TTC549 (cell line): ENCODE measurements around the gene ENHO.
"Not testable (repeated sequence)": the region's sequence is repeated elsewhere in the genome, so short reads cannot be mapped to it uniquely, and the experiment has no call there.

Source experiments
- FAIRE-seq: peaks from 2 replicates; lab custom pipeline; 2012; peaks lifted over from hg19 to GRCh38; lab: Jason Lieb, UNC

Gene ENHO

DNA sequence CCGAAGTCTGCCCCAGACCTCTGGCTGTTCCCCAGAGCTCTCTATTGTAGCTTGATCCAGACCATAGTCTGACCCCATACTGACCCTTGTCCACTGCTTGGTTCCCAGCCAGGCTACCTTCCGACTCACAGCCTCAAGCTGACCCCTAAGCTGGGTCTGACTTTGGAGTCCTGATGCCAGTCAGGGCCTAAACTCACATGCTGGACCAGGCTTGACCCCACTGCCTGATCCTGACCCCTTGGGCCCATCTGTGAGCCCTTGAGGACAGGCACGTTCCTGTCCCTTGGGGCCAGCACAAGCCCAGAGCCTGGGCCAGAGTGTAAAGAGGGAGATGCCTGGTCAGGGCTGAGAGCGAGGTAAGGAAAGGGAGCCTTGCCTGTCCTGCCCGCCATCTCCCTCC lies 32.7 kb upstream of the ENHO start:
- FAIRE-seq: no peak

DNA sequence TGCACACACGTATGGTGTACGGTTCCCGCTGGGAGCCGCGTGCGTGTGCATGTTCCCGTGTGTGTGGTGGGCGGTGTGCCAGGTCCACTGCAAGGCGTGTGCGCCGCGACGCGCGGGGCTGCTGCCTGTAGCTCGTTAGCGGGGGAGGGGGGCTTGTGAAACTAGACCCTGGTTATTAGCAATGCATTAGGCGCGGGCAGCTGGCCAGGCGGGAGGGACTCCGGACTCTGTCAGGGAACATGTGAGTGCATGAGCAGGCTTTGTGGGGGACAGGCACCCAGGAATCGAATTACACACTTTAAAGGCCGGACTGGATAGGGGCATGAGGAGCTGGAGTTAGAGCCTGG lies 32.2 kb upstream of the ENHO start:
- no peak for FAIRE-seq

DNA sequence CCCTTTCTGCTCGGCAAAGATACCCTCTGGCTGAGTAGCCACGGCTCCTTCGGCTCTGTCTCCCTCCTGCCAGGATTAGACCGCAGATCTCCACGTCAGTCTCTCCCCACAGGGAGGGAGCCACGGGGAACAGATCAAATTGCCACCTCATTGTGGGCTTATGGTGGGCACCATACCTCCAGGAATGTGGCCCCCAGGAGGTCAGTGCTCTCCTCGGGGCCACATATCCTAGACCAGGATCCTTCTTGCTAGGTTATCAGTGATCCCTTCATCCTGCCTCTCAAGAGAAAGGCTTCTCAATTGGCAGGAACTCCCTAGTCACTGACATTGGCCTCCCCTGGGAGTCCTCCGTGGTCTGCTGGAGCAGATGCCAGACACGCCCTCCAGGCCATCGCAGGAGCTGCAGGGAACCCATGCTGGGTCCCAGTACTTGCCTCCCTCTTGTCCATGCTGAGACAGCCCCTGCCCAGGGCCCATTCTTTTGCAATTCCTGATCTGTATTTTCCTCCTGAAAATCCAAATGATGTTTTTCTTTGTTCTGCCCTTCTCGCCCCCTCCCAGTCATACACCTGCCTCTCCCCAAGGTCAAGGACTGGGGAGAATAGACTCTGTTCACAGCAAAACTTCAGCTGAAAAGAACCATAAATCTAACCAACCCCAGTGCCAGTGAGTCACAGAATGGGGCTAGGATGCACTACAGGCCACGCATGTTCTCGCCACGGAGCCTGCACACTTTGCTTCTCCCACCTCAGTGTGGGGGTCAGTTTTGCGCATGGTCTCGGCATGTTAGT lies 31.6 kb upstream of the ENHO start:
- no peak for FAIRE-seq

DNA sequence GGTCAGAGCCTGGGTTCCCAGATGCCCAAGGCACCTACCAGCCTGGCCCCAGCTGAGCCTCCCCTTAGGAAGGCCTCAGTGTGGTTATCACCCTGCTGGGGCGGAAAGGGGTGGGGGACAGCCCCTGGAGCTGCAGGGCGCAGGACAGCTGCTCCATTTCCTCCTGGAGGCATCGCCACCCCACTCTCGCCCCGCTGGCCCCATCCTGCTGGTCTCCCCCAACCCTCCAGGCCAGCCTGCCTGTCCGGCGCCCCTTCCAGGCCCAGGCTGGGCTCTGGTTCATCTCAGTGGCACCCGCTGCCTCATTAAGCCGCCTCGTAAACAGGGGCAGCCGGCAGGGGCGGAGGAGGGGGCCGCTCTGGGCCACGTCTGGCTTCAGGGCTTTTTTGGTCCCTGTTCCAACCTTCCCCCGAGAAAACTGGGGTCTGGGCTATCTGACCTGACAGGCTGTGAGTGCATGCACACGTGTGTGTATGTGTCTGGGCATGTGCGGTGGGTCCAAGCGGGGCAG lies 30.8 kb upstream of the ENHO start:
- no peak for FAIRE-seq

DNA sequence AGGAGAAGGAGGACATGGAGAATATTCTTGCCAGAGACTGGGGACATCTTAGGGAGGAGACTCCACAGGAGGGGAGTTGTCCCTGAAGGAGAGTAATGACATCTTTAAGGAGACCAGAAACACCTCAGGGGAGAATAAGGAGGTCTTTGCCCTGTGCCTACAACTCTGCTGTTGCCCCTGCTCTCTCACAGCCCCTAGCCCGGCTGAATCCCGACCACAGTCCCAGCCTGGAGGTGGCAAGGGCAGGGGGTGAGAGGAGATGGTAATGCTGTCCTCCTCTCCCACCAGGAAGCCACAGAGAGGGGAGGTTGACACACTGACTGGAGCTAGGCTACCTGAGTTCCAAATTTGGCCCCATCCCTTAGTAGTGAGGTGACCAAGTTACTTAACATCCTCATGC lies 30.2 kb upstream of the ENHO start:
- FAIRE-seq: no peak

DNA sequence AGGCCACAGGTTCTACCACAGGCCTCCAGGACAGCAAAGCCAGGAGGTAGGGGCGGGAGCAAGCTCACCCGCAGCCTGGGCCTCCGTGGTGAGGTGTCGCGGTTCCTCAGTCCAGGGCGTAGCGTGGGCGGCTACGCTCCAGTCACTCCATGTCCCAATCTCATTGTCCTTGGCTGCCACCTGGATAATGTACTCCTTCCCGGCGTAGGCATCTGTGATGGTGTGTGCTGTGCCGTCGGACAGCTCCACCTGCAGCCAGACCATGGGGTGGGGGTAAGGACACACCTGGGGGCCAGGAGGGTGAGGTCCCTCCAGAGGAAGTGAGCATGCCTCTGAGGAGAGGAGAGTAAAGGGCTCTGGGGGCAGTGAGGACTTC lies 29.8 kb upstream of the ENHO start:
- FAIRE-seq: no peak

DNA sequence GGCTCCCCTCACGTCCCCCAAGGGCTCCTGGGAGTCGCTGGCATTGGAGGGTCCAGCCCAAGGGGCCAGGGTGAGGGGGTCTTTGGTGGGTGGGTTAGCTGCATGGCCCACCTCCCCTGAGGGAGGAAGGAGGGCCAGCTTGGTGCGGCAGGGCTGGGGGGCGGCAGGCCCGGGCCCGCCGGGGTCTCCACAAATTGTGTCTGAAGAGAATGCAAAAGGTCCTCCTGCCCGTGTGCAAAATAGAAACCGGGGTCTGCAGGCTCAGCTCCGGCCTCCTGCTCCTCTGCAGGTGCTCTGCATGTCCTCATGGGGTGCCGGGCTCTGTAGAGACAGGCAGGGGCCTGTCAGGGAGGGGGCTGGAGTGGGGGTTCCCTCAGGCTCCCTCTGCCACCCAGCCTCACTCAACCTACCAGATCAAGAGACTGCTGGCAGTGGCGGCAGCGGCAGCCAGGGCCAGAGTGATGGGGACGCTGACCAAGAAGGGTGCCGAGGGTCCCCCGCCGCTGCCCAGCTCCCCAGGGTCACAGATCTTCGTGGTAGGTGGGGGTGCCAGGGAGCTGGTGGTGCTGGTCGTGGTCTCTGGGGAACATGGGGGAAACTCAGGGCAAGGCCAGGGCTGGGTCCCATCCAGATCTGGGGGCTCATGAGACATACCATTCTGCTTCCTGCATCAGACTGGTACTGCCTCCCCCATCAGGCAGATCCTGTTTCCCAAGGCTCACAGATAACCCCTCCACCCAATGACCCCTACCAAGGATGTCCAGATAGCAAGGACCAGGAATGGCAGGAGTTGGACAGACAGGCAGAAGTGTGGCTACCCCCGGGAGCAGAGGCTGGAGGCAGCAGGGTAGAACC lies 29.2 kb upstream of the ENHO start:
- no peak for FAIRE-seq

DNA sequence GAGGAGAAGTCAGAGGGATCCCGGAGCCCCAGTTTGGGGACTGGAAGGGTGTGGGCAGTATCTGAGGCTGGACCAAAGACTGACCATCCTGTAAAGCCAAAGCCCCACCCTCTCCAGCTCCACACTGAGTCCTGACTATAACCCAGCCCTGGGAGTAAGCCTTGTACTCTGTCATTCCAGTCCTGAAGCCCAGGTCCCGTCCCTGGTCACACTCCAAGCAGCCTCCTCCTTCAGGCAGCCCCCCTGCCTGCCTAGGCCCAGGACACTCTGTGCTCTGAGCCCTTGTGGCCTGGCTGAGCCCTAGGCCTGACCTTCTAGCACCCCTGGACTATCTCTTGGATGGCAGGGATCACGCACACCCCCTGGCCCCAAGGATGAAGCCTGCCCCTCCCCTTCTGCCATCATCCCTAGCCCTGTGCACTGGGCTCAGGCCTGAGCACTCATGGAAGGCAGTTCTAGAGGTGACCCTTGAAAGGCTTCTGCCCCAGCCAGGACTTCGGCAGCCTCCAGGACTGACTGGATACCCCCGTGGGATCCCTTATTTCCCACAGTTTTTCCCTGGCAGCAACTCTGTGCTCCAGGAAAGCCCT lies 28.0 kb upstream of the ENHO start:
- FAIRE-seq: no peak

DNA sequence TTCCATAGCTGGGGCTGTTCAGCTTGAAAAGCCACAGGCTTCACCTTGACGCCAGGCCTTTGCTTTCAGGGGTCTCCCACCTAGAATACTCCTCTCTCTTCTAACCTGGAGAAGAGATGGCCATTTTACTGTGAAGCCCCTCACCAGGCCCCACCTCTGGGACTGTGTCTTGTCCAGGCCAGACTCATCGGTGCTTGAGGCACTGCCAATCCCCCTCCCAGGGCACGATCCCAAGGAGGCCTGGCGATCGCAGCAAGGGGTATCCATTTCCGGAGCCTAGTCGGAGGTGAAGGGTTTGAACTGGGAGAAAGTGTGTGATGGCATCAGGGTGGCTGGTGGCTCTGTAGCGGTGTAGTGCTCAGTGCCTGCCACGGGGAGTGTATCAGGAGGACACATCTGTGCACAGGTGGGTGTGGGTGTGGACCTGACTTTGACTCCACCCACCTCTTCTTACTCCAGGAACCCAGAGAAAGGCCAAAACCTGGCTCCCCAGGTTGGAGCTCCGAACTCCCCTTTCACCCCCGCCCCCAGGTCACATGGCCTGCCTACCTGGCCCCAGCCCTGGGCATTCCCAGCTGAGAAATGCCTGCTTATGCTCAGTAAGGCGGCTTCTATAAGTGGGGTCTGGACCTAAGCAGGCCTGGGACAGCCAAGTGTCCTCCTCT lies 27.4 kb upstream of the ENHO start:
- no peak for FAIRE-seq

DNA sequence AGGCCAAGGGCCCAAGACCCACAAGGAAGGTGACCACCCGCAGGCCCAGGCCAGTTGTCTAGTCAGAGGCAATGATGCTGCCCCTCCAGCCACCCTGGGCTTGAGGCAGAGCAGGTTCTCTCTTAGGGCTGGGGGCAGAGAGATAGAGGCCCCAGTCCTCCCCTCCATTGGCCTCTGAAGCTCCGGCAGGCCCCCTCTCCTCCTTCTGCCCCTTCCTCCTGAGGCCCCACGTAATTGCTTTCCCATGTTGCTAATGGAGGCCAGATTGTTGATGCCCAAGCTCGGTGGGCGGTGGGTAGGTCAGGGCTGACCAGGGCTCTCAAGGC lies 26.6 kb upstream of the ENHO start:
- FAIRE-seq: no peak

DNA sequence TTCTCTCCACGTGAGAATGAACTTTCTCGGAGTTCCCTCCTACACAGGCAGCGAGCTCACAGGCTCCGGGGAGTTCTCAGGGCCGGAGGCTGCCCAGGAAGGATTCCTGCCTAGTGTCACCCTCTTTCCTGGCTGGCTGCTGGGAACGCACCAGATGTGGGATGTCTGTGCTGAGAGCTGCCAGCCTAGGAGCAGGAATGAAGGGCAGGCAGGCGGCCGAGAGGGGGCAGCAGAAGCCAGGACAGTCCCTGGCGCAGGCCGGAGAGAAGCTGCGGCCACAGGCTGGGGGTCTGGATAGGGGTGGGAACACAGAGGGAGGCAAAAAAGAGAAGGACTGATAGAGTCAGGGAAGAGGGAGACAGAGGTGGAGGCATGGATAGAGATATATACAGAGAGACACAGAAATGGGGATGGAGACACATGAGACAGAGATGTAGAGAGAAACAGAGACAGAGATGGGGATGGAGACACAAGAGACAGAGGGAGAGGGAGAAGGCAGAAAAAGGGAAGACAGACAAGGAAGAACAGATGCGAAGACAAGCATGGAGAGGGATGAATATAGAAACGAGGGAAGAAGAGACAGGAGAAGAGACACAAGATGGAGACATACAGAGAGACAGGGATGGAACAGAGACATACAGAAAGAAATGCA lies 25.3 kb upstream of the ENHO start:
- FAIRE-seq: no peak

DNA sequence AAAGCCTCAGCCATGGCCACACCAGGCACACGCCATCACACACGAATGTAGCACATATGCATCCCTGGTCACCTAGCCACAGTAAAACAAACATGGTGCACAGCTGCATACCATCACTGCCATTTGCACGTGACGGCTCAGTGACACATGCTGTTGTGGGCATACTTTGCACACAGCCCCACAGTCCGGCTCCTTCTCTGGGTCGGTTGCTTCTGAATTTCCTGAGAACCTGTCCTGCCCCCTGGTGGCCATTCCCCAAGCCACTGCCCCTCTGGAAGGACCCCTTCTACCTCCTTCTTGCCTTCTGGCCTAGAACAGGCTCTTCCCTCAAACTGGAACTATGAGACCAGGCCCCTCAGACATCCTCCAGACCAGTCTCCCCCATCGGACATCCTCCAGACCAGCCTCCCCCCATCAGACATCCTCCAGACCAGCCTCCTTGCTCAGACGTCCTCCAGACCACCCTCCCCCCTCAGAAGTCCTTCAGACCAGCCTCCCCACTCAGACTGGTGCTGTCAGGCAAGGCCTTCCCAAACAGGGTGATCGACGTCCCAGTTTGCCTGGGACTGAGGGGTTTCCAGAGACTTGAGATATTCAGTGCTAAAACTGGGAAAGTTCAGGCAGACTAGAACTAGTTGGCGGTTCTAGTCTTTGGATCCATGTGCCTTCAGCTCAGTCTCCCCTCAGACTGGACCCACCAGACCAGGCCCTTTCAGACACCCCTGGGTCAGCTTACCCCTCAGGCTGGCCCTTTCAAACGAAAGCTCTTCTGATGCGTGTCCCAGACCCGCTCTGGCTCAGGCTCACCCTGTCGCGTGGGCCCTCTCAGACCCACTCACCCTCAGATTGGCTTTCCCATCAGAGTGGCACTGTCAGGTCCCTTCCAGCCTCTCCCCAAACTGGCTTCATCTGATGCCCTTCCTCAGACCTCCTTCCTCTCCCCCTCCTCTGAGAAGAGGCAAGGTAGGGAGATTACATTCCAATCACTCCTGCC lies 24.3 kb upstream of the ENHO start:
- FAIRE-seq: no peak

DNA sequence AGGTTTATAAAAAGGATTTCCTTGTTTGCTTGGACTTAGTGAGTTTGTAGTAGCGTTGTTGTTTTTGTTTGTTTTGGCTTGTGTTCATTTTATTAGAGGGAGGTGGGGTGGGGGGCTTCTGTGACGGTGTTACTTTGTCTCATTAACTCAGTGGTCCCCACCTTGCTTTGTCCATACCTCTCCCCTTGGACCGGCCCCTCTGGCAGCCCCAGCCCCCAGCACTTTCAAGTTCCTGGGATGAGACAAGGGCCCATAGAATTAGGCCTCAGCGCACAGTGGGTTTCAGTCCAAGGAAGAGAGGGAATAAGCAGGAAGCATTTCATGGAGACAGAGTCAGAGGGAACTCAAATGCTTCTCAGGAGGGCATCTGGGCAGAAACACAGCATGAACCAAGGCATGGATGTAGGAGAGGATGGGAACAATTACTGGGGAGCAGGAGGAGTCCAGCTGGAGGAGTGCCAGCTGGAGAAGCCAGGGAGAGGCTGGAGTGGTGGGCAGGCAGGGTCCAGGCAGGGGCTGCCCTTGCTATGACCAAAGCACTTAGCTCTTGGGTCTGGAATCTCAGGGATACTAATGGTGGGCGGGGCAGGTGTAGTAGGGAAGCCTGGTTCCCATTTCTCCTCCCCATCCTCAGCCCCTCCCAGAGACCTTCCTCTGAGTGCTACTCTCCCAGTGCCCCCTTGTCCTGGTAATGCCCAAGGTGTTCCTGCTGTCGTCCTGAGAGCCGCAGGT lies 23.5 kb upstream of the ENHO start:
- no peak for FAIRE-seq

DNA sequence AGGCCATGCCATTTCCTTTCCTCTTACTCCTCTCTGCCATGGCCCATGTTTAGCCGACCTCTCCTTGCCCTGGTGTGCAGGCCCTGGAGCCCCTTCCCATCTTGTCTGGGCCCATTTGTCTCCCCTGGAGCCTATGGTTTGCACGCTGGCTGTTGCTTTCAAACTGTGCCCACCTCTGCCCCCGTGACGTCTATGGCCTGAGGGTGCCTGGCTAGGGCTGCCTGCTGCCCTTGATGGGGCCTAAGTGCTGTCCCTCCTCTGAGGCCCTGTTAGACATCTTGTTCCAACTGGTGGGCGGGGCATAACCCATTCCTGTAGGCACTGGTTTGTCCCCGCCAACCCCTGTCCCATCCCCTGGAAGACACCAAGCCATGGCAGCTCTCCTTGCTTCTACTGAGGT lies 22.7 kb upstream of the ENHO start:
- FAIRE-seq: no peak

DNA sequence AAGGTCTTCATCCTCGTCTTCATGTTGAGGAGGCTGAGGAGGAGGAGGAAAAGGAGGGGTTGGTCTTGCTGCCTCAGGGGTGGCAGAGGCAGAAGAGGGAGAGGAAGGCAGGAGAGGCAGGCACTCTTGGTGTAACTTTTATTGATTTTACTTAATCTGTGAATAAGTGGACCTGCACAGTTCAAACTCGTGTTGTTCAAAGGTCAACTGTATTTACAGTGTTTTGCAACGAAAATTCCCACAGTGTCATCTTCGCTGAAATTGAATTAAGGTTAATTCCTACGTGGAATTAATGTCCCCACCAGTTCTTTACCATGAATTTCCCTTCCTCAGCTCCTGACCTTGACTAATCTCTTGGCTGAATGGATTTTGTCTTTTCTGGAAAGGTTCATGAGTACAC lies 21.2 kb upstream of the ENHO start:
- no peak for FAIRE-seq

DNA sequence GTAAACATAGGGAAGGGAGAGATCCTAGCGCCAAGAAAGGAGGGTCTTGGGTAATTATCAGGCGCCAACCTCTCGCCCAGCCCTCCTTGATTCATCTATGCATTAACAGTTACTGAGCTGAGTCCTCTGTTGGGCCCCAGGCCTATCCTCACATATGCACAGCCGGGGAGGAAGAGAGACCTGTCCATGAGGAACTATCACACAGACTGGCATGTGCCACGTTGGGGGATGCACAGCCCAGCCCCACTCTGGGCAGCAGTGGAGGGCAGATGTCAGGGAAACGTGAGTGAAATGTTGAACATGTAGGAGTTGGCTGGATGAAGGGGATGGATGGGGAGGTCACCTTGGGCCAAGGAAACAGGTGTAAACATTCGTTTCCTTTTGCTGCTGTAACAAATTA lies 18.8 kb upstream of the ENHO start:
- FAIRE-seq: no peak

DNA sequence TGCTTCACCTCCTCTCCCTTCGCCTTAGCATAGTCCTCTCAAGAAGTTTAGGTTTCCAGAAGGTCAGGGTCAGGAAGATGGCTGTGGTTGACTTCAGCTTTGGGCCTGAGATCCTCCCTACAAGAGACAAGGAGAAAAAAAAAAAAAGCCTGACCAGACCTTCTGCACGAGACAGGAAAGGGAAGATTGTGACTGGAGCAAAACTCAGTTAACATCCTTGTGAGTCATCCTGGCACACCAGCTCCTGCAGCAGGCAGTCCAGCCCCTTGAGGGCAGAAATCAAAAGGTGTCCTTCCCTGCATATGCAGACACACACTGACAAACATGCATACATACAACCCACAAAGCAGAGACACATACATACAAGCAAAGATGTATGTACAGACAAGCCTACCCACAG lies 18.0 kb upstream of the ENHO start:
- FAIRE-seq: no peak

DNA sequence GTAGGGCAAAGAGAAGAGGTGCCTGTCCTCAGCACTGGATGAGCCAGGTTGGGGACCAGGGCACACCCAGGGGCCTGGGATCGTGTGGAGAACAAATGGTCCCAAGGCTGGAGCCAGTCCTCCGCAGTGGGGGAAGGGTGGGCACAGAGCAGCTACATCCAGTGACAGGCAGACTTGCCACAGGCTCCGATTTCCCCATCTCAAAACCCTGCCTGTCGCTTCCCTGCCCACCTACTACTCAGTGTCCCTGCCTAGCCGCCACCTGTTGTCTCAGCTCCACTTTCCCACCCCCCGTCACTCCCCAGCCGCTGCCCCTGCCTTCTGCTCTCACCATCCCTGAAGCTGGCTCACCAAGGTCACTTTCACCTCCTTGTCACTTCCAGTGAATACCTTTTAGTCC lies 13.9 kb upstream of the ENHO start:
- no peak for FAIRE-seq

DNA sequence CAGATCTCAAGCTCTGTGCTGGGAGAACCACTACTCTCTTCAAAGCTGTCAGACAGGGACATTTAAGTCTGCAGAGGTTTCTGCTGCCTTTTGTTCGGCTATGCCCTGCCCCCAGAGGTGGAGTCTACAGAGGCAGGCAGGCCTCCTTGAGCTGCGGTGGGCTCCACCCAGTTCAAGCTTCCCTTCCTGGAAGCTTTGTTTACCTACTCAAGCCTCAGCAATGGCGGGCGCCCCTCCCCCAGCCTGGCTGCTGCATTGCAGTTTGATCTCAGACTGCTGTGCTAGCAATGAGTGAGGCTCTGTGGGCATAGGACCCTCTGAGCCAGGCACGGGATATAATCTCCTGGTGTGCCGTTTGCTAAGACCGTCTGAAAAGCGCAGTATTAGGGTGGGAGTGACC lies 9.3 kb upstream of the ENHO start:
- FAIRE-seq: not testable (repeated sequence)

DNA sequence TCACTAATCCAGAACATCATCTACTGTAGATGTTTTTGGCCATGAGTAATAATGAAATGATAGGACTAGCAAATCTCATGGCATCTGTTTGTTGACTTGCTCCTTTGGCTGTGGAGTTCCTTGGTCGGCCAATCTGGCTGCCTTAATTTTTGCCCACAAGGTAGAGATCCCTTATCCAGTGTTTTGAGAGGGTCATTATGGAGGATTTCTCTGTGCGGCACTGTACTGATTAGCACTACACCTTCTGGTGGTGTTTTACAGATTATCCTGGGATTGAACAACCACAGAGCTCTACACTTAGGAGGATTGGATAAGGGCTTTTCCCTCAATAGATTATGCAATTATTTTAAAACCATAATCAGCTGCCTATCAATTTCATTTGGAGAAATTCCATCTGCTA lies 3.2 kb upstream of the ENHO start:
- FAIRE-seq: no peak

DNA sequence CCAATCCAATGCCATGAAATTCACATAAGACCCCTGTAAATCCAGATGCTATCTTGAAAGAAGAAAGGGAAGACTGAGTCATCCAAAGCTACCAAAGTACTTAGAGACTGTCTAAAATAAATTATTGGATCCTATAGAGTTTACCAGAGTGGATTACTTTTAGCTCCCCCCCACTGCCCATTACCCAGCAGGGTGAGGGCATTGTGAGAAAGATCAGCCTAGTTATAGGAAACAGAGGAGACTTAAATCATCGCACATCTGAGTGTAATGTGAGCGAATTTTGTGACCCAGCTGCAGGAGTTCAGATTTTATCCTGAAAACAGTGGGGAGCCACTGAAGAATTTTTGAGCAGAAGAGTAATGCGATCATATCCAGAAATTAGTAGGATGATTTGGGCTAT lies 1.6 kb upstream of the ENHO start:
- no peak for FAIRE-seq
